Mammary epithelial cell (primary cell): Measurements from ENCODE around the gene S100B.

Experiments used
- CTCF ChIP-seq, 2 donors: IDR thresholded peaks in 1 of 2; conservative IDR thresholded peaks in 1 of 2; 2 replicates each; pipeline ENCODE4 v1.5.1; 2011 to 2012; ENCODE audit warnings: inconsistent platforms in 2 of 2, low read length in 2 of 2, mild to moderate bottlenecking in 2 of 2, control low read depth in 1 of 2, low read depth in 1 of 2; ENCODE audit not compliant: insufficient read depth in 1 of 2; ENCODE audit errors: extremely low read depth in 1 of 2
- EZH2 ChIP-seq: IDR thresholded peaks from 2 replicates; pipeline ENCODE4 v1.6.1; 2012; ENCODE audit warnings: low read length, inconsistent platforms, borderline replicate concordance

- TF ChIP-seq CTCF (conservative IDR thresholded peaks at IDR 0.05 in 1 of 2, IDR thresholded peaks at IDR 0.05 in 1 of 2; ENCODE audit: extremely low read depth in 1 of 2, insufficient read depth in 1 of 2, low read depth in 1 of 2, low read length in 2 of 2) = no peak
- TF ChIP-seq EZH2 = no peak
Measured at GRCh38 chr21:46560568-46561444, 44.1 kb downstream of the S100B start.
